Smooth muscle cell of the pulmonary artery (primary cell): ENCODE data around the gene PRRC2C. TPM values are rescaled to one million over a fixed set of nuclear protein-coding genes. Genes with fewer than 3 reads are reported as not detected.

Source experiments
- total RNA-seq: library from RNA; depleted of rRNA; stranded (reverse); fragments of >200 nt; gene quantifications from 2 replicates; pipeline ENCODE4 v1.2.3, GENCODE V29; 2014

Gene PRRC2C
- 72.5 and 76.4 TPM in 2 replicates for total RNA-seq

GRCh38 chr1:171485375-171486047, at the start of gene PRRC2C:
PRRC2C (plus strand) TSS chr1:171485530; CDS start chr1:171512089, 26,559 bp downstream.

GRCh38 chr1:171622152-171622462, 136.8 kb downstream of the PRRC2C start, which contains the start of gene MYOCOS:
MYOCOS (plus strand) TSS chr1:171622243; CDS start chr1:171623884, 1,641 bp downstream.

Other genes with a start within 250 kb of the PRRC2C start
- gene FMO1, start 237.0 kb upstream of the PRRC2C start, total RNA-seq, result 0.43 TPM in 1 of 2 replicates, not detected in the other
- gene FMO4, start 171.3 kb upstream of the PRRC2C start, total RNA-seq, result 2.4 and 2.6 TPM in 2 replicates
- 0.17 TPM in 1 of 2 replicates, not detected in the other for gene MYOCOS, start 136.7 kb downstream of the PRRC2C start, total RNA-seq
- 0.13 TPM in 1 of 2 replicates, not detected in the other for gene MYOC, start 167.2 kb downstream of the PRRC2C start, total RNA-seq